HG03159 (cell line): ENCODE results near the gene SRL.
"Not testable (repeated sequence)": the region's sequence is repeated elsewhere in the genome, so short reads cannot be mapped to it uniquely, and the experiment has no call there.

ENCODE experiments used
- ATAC-seq: cut with Tn5 transposase; IDR thresholded peaks from one replicate; pipeline ENCODE4 v1.9.1; 2021; ENCODE audit warnings: mild to moderate bottlenecking, moderate library complexity; ENCODE audit not compliant: unreplicated experiment

The SRL gene

DNA sequence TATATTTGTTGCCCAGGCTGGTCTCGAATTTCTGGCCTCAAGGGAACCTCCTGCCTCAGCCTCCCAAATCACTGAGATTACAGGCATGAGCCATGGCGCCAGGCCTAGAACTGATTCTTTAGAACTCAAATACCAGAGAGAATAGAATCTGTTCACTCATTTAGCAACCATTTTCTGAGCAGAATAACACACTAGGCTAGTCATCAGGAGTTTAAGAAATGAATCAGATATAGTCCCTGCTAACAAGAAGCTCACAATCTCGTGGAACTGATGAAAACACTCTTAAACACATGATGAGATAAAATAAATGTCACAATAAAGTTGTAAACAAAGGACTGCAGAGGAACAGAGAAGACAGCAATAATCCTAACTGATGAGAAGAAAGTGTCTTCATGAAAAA, 69.8 kb downstream of the SRL start:
- no peak for ATAC-seq

DNA sequence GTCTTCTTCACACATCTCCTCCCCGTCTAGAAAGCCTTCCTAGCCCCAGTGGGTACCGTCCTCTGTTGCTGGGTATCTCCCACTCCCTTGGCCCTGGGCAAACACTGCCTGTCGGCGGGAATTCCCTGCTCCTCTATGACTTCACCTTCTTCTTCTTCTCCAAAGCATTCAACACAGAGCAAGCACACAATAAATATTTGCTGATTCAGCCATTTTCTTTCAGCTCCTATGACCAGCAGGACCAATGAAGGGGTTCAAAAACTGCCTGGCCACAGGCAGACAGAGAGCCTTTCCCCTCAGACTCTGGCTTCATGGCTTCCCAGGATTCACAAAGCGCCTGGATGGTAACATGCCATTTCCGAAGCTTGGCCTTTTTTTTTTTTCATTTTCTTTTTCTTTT, 72.5 kb downstream of the SRL start:
- no peak for ATAC-seq

DNA sequence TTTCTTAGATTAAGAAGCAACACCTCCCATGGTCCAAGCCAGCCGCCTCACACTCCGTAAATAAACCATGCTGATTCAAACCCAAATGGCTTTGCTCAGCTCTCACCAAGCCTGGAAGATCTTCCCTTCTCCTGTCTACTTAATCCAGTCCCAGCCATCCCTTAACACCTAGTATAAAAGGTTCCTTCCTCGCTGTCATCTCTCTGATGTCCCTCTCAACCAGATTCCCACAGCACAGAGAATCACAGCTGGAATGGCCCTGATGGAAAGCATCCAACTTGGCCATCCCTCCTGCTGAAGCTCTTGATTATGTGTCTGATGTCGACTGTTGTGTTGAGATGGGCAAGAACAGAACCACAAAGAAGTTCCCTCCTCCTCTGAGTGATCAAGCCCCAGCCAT, 75.1 kb downstream of the SRL start:
- no peak for ATAC-seq

DNA sequence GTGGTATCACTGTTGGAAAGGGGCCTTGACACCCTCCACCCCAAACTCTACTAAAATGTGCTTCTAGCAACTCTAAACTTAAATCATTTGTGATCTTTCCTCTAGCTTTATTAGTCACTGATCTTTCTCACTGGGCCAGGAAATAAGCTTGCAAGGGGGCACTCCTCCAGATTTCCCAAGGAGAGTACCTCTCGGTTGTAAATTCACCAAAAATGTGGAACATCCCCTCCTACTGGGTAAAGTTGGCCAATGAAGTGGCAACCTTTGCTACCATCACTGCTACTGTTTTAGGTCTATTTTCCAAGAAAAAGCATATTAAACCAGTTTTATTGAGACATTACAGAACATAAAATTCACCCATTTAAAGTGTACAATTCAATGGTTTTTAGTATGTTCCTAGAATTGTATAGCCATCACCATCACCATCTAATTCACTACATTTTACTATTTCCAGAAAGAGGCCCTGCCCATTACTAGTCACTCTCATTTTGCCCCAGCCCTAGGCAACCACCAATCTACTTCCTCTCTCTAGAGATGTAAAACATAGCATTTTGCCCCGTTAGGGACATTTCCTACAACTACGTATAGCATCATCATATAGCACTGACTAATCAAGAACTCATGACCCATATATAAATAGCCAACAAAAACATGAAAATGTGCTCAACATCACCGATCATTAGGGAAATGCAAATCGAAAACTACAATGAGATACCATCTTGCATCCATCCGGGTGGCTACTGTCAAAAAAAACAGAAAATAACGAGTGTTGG, 81.0 kb downstream of the SRL start:
- no peak for ATAC-seq

DNA sequence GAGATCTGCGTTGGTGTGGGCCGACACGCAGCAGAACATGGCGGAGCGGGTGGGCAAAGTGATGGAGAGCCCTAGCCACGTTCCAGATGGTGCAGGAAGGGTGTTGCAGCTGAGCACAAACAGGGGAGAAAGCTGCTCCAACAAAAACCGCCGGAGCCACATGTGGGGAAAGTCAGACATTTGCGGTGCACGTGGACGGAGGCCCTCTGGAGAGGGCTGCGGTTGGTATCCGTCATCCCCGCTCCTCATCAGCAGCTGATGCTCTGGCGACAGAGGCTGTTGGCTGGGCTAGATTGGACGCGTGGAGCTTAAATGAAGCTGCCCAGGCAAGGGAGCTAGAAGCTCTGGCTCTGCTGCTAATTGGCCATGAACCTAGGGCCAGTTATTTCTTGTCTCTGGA, 82.2 kb downstream of the SRL start:
- no peak for ATAC-seq

DNA sequence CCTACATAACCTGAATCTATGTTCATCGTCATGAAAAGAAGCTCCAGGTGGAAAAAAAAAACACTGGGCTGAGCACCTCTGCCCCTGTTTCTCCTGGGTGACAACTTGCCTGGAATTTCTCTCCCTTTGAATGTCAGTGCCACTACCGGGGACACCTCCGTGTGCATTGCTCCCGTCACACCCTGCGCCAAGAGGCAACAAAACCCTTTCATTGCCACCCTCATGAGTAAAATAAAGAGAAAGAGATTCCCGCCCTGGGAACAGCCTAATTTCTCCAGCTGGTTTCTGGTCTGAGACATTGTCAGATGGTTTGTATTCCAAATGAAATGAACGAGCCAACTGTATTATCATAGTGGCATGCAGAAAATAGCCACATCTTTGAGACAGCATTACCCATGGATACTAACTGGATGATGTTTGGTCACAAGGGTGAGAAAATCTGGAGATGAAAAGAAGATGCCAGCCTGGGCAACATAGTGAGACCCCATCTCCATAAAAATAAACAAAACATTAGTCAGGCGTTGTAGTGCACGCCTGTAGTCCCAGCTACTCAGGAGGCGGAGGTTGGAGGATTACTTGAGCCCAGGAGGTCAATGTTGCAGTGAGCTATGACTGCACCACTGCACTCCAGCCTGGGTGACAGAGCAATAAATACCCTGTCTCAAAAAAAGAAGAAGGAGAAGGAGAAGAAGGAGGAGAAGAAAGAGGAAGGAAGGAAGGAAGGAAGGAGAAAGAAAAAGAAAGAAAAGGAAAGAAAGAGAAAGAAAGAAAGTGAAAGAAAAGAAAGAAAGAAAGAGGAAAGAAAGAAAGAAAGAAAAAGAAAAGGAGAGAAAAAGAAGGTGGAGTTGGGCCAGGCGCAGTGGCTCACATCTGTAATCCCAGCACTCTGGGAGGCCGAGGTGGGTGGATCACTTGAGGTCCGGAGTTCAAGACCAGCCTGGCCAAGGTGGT, 83.5 kb downstream of the SRL start:
- ATAC-seq: no peak

DNA sequence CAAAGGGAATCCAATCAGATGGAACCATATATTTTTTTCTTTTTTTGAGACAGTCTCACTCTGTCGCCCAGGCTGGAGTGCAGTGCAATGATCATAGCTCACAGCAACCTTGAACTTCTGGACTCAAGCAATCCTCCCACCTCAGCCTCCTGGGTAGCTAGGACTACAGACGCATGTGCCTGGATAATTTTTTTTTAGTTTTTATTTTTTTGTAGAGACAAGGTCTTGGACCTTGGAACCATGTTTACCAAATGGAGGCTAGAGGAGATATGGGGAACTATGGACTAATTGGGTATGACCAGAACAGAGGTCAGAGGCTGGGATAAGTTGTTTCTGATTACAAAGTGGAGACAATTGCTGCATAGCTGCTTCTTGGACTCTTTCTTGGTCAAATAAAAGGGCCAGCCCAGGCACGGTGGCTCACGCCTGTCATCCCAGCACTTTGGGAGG, 84.5 kb downstream of the SRL start:
- no peak for ATAC-seq

DNA sequence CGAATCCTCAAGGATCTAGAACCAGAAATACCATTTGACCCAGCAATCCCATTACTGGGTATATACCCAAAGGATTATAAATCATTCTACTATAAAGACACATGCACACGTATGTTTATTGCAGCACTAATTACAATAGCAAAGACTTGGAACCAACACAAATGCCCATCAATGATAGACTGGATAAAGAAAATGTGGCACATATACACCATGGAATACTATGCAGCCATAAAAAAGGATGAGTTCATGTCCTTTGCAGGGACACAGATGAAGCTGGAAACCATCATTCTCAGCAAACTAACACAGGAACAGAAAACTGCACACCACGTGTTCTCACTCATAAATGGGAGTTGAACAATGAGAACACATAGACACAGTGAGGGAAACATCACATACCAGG, 85.4 kb downstream of the SRL start:
- ATAC-seq: not testable (repeated sequence)

DNA sequence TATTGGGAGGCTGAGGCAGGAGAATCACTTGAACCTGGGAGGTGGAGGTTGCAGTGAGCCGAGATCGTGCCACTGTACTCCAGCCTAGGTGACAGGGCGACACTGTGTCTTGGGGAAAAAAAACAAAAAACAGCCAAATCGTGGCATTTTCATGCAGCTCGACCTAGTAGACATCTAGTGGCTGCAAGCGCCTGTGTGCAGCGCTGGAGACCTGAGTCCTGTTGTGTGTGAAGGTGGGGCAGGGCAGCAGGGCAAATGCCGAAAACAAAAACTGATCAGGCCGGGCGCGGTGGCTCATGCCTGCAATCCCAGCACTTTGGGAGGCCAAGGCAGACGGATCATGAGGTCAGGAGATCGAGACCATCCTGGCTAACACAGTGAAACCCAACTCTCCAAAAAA, 88.5 kb downstream of the SRL start:
- not testable (repeated sequence) for ATAC-seq

DNA sequence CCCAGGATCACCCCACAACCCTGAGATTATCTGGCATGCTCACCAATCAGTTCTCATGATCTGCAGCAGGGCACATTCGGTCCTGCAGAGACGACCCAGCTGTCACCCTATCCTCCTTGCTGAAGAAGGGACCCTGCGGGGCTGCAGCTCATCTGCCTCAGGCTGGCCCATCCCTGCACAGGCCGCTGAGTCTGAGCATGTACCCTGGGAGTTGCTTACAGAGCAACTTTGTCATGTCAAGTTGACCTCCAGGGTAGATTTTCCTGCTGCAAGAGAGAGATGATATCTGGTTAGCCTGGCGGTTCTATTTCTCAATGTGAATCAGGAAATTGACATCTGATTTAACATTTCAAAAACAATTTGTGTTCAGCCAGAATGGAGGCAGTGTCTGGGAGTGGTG, 89.6 kb downstream of the SRL start:
- no peak for ATAC-seq

DNA sequence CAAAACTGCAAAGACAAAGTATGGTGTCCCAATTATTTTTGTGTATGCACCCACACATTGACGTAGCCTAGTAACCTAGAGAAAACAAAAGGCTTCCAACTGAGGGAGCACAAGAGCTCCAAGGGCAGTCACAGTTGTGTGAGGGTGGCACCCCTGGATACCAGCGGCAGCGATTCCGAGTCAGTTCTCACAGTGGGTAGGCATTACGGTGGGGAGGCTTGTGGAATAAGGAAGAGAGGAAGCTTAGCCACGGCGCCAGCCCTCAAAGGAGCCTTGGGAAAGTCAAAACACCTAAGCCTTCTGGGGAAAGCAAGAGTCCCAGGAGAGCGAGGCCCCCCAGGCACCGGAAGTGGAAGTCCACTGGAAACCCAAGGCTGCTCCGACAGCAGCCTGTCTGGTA, 94.6 kb downstream of the SRL start:
- no peak for ATAC-seq

DNA sequence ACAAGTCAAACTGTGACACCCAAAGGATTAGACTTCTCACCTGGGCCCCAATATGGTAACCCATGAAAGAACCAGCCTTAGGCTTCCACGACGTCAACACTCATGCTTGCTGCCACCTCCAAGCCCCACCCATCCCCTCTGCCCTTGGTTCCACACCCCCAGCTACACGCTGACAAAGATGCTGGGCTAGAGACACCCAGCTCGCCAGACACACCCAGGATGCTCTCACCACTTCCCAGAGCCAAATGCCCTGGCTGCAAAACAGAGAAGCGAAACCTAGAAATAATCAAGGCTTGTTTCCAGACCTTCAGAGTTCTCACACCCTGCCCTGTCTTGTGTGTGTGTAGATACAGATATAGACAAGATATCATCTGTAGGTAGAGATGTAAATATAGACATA, 99.6 kb downstream of the SRL start:
- no peak for ATAC-seq

DNA sequence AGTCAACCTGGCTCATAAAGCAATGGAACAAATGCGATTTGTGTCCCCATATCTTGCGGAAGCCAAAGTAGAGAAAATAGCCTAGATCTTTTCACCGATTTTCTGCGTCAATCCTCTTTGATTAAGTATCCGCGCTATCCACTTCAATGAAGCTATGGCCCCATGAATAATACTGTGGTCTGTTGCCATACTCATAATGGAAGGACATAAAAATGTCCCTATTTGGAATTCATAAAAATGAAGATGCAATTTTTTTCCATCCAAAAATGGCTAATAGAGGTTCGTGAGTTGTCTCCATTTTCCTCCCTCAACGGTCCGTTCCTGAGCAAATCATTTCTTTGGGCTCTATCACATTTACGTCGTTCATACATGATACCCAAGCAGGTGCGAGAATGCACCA, 100.3 kb downstream of the SRL start:
- no peak for ATAC-seq

DNA sequence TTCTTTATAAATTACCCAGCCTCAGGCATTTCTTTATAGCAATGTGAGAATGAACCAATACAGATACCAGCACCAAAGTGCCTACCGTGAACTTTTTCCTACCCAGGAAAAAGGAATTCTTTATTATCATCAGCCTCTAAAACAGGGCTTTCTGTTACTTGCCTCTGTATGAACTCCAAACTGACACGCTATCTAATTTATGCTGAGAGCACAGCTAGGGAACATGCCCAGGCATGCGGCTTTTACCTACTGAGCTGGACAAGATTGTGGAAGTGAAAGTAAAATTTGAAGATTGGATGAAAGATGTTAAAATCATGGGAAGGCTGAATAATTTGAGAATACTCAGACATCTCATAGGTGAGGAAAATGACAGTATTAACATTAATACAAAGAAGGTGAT, 101.2 kb downstream of the SRL start:
- no peak for ATAC-seq

DNA sequence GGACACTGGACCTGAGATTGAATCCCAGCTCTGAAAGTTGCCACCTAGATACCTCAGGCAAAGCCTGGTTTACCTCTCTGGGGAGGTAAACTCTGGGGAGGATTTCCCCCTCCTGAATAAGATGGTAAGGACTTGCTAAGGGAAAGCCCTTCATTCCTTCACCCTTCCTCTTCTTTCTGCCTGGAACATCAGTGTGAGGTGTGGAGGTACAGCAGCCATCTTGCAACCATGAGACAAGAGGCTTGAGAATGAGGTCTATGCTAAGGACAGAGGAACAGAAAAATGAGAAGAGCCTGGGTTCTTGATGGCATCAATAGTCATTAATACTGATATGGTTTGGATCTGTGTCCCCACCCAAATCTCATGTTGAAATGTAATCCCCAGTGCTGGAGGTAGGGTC, 101.9 kb downstream of the SRL start:
- ATAC-seq: no peak
